Head of caudate nucleus (tissue), 42 donors: ENCODE measurements around the gene KRT83.

Source experiments
- DNase-seq, 42 donors: peaks; one replicate each; pipeline versions ENCODE4 v3.0.0 to v3.0.0-alpha.2; 2020 to 2021; ENCODE audit warnings: mixed read lengths in 7 of 42
- intact Hi-C: fragments of 100-400 bp; cut with DNase I; formaldehyde crosslinking; loops from one replicate; pipeline ENCODE4 v1.15.0; 2022

Gene KRT83

GRCh38 chr12:52280319-52280795 lies 40.8 kb downstream of the KRT83 start:
- intact Hi-C loops = no loop called here
- peak in 2 of 42 donors; percentile 22 to 28 for DNase-seq

DNA sequence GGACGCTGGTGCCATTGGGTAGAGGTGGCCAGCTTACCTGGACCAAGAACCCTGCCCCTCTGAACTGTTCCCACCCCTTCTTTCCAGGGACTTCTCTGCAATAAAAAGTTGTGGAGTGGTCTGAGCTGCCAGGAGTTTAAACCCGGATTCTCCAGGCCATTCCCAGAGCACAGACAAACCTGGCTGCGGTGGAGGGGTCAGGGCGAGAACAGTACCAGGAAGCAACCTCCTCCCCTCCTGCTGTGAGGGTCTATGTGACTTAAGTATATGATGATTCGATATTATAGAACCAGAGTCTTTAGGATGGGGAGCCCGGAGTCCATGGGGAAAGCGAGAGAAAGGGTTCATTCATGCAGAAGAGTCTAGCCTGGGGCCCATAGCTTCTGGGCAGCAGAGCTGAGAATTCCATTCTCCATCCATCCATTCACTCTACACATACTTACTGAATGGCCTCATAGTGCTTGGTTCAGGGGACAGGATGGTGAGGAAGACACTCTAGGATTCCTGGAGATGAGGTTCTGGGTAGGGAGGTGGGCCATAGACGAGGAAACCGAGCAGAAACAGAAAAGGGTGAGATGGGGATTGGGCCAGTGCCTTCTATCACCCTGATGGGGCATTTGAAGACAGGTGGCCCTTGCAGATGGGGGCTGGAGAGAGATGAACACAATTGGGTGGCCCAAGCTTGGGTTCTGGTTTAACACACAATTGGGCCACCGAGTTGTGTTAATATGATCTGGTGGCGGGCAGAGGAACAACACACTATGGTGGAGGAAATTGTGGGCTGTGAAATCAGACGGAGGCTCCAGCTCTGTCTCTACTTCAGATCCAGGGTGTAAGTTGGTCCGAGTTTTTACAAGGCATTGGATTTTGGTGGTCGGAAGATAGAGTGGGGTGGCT lies 41.5 kb downstream of the KRT83 start:
- intact Hi-C loops = loop anchor here (5.0 kb wide), 1 partner anchor 112 kb away; no protein-coding TSS in a partner anchor
- DNase-seq = peak in 4 of 42 donors; percentile 2 to 13 (median 6)

DNA sequence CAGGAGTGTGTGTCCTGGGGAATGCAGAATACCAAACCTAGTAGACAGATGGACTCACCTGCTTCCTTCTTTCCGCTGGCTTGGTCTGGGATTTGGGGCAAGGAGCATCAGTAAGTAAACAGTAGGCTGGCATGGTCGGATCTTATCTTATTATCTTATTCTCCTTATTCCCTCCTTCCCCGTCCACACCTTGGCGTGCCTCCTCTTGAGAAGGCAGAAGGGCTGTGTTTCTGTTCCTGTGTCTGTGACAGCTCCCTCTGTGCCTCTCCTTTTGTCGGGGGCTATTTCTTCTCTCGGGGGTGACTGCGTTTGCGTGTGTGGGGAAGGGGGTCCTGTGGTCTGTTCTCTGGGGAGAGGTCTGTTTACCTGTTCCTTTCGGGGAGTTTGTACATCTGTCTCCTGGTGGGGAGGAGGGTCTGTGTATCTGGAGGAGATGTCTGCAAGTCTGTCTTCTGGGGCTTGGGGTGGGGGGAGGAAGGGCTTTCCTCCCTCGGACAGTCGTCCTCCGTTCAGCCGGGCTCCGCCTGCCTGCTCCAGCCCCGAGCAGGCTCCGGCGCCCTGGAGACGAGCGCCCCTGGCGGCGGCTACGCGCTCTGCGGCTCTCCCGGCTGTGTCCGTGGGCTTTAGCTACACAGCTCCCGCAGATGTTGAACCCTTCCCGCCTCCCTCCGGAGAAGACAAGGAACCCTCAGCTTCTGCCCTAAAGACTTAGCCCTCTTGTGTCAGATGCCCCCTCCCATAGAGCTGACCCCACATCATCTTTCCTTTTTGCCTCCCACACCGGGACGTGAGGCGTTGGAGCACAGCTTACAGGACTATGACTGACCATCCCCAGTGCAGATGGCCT lies 42.4 kb downstream of the KRT83 start:
- peak; percentile 33 to 91 (median 81) for DNase-seq
- intact Hi-C loops = loop anchor here (5.0 kb wide), 1 partner anchor 111 kb away; no protein-coding TSS in a partner anchor

GRCh38 chr12:52277486-52278245 lies 43.5 kb downstream of the KRT83 start:
- peak in 4 of 42 donors; percentile 17 to 37 (median 30) for DNase-seq
- intact Hi-C loops = loop anchor here (5.0 kb wide), 1 partner anchor 110 kb away; no protein-coding TSS in a partner anchor

DNA sequence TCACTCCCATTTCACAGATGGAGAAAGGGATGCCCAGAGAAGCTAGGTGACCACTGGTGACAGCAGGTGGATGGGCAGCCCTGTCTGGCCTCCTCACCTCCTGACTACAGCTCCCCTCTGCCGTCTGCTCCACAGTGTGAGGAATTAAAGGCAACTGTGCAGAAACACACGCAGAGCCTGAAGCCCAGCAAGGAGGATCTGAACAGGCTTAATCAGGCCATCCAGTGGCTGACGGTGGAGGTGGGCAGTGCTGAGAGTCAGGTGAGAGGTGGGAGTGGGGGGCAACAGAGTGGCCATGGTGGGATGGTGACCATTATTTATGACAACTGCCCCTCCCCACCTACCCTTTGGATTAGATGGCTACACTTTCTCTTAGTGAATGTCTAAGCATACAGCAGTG lies 45.5 kb downstream of the KRT83 start:
- DNase-seq = peak in 3 of 42 donors; percentile 5 to 10 (median 5)
- intact Hi-C loops = loop anchor here (5.0 kb wide), 1 partner anchor 108 kb away; no protein-coding TSS in a partner anchor

DNA sequence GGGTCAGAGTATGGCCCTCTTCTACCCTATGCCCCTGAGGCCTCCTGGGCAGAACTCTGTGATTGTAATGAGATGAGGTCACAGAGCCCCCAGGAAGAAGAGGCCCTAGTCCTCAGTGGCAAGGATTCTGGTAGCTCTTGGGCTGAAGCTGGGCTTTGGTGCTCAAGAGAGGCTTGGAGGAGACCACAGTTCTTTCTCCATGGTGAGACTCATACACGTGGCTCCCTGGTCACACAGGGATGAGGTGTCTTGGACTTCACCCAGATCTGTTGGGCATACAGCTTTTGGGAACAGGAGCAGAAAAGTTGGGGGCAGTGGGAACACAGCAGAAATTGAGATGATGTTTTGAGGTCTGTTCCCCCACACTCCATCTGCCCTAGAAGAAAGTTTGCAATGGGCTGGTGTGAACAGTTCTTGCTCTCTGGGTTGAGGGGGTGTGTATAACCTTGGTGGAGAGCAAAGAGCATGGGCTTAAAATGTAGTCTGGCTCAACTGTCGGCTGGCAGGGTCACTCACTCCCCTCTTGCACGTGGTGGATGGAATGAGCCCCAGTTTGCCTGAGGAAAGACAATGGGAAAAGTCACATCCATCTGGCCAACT lies 46.6 kb downstream of the KRT83 start, which contains the start of gene KRT86:
TSS of gene KRT86 (plus strand) at position 125 of the 600 bp plus-strand sequence. CDS start 27,272 bp downstream, outside the sequence.
- intact Hi-C loops = loop anchor here (5.0 kb wide), 1 partner anchor 107 kb away; no protein-coding TSS in a partner anchor

GRCh38 chr12:52271158-52271557 lies 50.0 kb downstream of the KRT83 start:
- intact Hi-C loops = no loop called here
- no peak for DNase-seq

More for the DNA sequence above, 46.6 kb downstream of the KRT83 start, which contains the start of gene KRT86:
- DNase-seq = peak in 1 of 42 donors; percentile 10

DNA sequence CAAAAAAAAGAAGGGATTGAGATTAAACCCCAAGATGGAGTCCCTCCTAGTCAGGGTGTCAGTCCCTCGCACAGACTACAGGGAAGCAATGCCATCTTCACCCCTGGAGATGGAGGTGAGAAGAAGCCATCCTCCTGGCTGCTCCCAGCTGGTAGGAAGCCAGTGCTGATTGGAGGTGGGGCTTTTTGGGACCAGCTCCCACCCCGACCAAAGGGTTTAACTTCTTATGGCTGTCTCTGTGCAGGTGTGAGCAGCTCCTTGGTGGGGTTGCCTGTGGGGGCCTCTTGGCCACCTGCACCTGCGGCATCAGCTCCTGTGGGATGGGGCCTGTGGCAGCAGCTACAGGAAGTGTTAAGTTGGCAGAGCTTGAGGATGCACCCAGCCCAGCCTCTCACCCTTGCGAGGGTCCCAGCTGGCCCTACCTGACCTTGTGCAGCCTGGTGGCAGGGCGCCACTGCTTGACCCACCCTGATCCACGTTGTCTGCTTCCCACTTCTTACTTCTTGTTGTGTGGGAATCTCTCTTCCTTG lies 50.6 kb downstream of the KRT83 start:
- intact Hi-C loops = no loop called here

GRCh38 chr12:52268212-52268611 lies 53.0 kb downstream of the KRT83 start:
- no peak for DNase-seq

More for the DNA sequence above, 50.6 kb downstream of the KRT83 start:
- DNase-seq = no peak

GRCh38 chr12:52267699-52268098 lies 53.5 kb downstream of the KRT83 start:
- peak in 3 of 42 donors; percentile 7 to 61 (median 47) for DNase-seq
- intact Hi-C loops = no loop called here

More at GRCh38 chr12:52268212-52268611, 53.0 kb downstream of the KRT83 start:
- intact Hi-C loops = no loop called here

- peak in 1 of 42 donors; percentile 2 for DNase-seq
- intact Hi-C loops = no loop called here
Measured at GRCh38 chr12:52267266-52267665, 53.9 kb downstream of the KRT83 start.

- DNase-seq = no peak
- intact Hi-C loops = no loop called here
Measured at GRCh38 chr12:52266514-52266913, 54.7 kb downstream of the KRT83 start.

GRCh38 chr12:52264435-52264825 lies 56.8 kb downstream of the KRT83 start:
- DNase-seq = peak in 7 of 42 donors; percentile 18 to 62 (median 38)
- intact Hi-C loops = no loop called here
